Erythroblast (primary cell): ENCODE data around the gene IL17RC.

Source experiments
- GATA1 ChIP-seq: IDR thresholded peaks from 2 replicates; pipeline ENCODE4 v1.6.1; 2011; ENCODE audit warnings: low read depth, mild to moderate bottlenecking, control low read depth, low read length, moderate library complexity
- POLR2A ChIP-seq: IDR thresholded peaks from 2 replicates; pipeline ENCODE4 v1.6.1; 2011; ENCODE audit warnings: mild to moderate bottlenecking, low read length

DNA sequence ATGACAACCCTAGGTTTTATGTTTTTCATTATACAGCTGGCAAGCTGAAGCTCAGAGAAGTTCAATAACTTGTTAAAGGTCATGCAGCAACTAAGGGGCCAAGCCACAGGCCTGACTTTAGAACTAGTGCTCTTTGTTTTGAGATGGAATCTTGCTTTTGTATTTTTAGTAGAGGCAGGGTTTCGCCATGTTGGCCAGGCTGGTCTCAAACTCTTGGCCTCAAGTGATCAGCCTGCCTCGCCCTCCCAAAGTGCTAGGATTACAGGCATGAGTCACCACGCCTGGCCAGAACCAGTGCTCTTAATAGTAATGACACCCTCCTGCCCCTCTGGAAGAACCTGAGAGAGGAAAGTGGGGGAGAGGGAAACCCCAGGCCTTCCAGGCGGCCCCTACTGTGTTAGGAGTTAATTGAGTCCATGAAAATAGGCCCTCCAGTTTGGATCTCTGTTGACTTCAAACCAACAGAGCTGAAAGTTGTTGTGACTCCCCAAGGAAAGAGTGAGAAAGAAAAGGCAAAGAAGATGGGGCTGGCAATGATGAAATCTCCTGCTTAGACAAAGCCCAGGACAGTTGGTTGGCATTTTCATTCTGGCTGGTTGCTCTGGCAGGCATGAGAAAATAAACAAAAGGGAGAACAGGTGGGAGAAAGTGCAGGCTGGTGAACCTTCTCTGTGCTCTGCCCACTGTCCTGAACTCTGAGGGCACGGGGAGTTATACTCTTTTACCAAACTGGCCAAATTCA, 38.9 kb downstream of the IL17RC start:
- TF ChIP-seq POLR2A (no peak), GATA1 (no peak)
